Heart right ventricle (tissue), 16 donors: ENCODE measurements around the gene SCGB1A1. TPM values are rescaled to one million over a fixed set of nuclear protein-coding genes. Genes with fewer than 3 reads are reported as not detected.

Experiments
- ATAC-seq, 8 donors: fragments of 200-7000 bp; cut with Tn5 transposase; one replicate each; pipeline ENCODE4 v1.9.1; 2020; ENCODE audit warnings: mild to moderate bottlenecking in 8 of 8, moderate library complexity in 8 of 8, moderate number of reproducible peaks in 1 of 8
- DNase-seq, 2 donors: peaks; one replicate each; pipeline ENCODE4 v3.0.0-alpha.2; 2020
- H3K27ac ChIP-seq, 10 donors: fragments of 200-600 bp; sonication (generic) in 2 of 10; one replicate each; pipeline versions ENCODE4 v1.5.0 to v1.8.0; 2020 to 2022; ENCODE audit warnings: mild to moderate bottlenecking in 3 of 10
- H3K27me3 ChIP-seq, 7 donors: fragments of 200-600 bp; one replicate each; pipeline ENCODE4 v1.8.0; 2021 to 2022; ENCODE audit warnings: mild to moderate bottlenecking in 2 of 7
- H3K36me3 ChIP-seq, 9 donors: fragments of 200-600 bp; sonication (generic) in 1 of 9; one replicate each; pipeline versions ENCODE4 v1.5.0 to v1.8.0; 2020 to 2022; ENCODE audit warnings: mild to moderate bottlenecking in 2 of 9
- H3K4me1 ChIP-seq, 9 donors: fragments of 200-600 bp; sonication (generic) in 1 of 9; one replicate each; pipeline versions ENCODE4 v1.5.0 to v1.8.0; 2020 to 2022; ENCODE audit warnings: mild to moderate bottlenecking in 4 of 9
- H3K4me3 ChIP-seq, 10 donors: fragments of 200-600 bp; sonication (generic) in 2 of 10; one replicate each; pipeline versions ENCODE4 v1.5.0 to v1.8.0; 2020 to 2022; ENCODE audit warnings: mild to moderate bottlenecking in 7 of 10, moderate library complexity in 2 of 10
- H3K9me3 ChIP-seq, 11 donors: fragments of 200-600 bp in 10 of 11; sonication (generic) in 2 of 11; one replicate each; pipeline versions ENCODE4 v1.5.0 to v1.8.0; 2013 to 2022; ENCODE audit warnings: mild to moderate bottlenecking in 2 of 11, control low read depth in 1 of 11, moderate library complexity in 1 of 11
- CTCF ChIP-seq, 9 donors: fragments of 200-600 bp; sonication (generic) in 2 of 9; IDR thresholded peaks; one replicate each; pipeline versions ENCODE4 v1.5.0 to v1.8.0; 2021 to 2022; ENCODE audit warnings: antibody characterized with exemption in 9 of 9, mild to moderate bottlenecking in 5 of 9, moderate library complexity in 1 of 9
- WGBS, 2 donors: extraction: QIAGEN DNeasy Blood & Tissue Kit; methylation state at CpG; one replicate each; pipeline ENCODE4 v1.1.7; 2013; ENCODE audit warnings: inconsistent platforms in 1 of 2; 5-methylcytosine and 5-hydroxymethylcytosine counted together
- intact Hi-C, 10 donors: fragments of 100-400 bp; cut with DNase I; formaldehyde crosslinking; loops; one replicate each; pipeline versions ENCODE4 v1.11.1 to v1.14.2; 2022
- polyA plus RNA-seq, 2 donors: library from polyadenylated mRNA; stranded (reverse); fragments of 200-250 nt; gene quantifications; one replicate each; pipeline ENCODE4 v1.2.3, GENCODE V29; 2013
- total RNA-seq, 10 donors: library from RNA; stranded (reverse); fragmentation: NEBNext Ultra II Directional in 3 of 10; extraction: Animal tissue kit (Norgen Biotek cat#: 25700) in 3 of 10; gene quantifications; one replicate each; pipeline versions ENCODE4 v1.2.1 to v1.2.4, GENCODE V29; 2021 to 2023
- donor health status: Arrhythmogenic right ventricular cardiomyopathy.
- donor health status: ischemic (EF 13 %, LVEDD 7.1; RV severe dilation, severe dysfunction).
- donor health status: healthy with polysubstance abuse.
- donor health status: DM: no; HTN: yes; CAD: no.
- donor health status: DM: no; HTN: no; CAD: no.
- donor health status: ischemic (EF 25% LVEDD 6.9; RV normal size, moderate dysfunction).
- donor health status: ischemic (EF 25% LVEDD 5.7; RV mildly dilated, moderate dysfunction).
- donor health status: healthy.
- donor health status: DM: yes; HTN: yes; CAD: no.
- donor health status: Ischemic cardiomyopathy.
- donor health status: ischemic (EF 35%, LVEDD 5.7; RV mildly dilated, moderate dysfunction).
- donor health status: nonischemic (EF 11% LVEDD 7.7; RV severe dilation, severe dysfunction).
- donor health status: DM: yes; HTN: yes; CAD: no.
- donor health status: PGD.
- donor health status: ischemic (EF 29% LVEDD 5.4; RV normal size, mild dysfunction).
- donor health status: nonischemic (EF 23%, LVEDD 6.1; RV moderate dilation, normal function).

The SCGB1A1 gene
- total and polyA plus RNA-seq, 12 donors = 0.20 TPM; not detected in 11

GRCh38 chr11:62391642-62392425, 27.0 kb upstream of the SCGB1A1 start:
- Histone ChIP-seq H3K27me3 (no peaks in the 10 kb centered on the region), H3K36me3 (peaks cover 0 to 9% (median 0%) of the 10 kb centered on the region in 9 donors), H3K27ac (no peak overlapping the region), H3K9me3 (no peaks in the 10 kb centered on the region), H3K4me1 (peaks cover 5 to 23% (median 13%) of the 10 kb centered on the region in 9 donors), H3K4me3 (no peak overlapping the region)
- no peak for DNase-seq
- no peak for ATAC-seq
- 84 to 85% methylated on average over 16 of the region's 16 CpGs for WGBS, 2 donors
- intact Hi-C loops = loop anchor here in 9 of 10 donors (5.0 to 10.0 kb wide), 6 partner anchors 40 to 473 kb away; partner anchors contain the start of gene AHNAK (in 2 of the 9)
- TF ChIP-seq CTCF (IDR thresholded peaks at IDR 0.05) = no peak

GRCh38 chr11:62392506-62392905, 26.3 kb upstream of the SCGB1A1 start:
- DNase-seq (no peak), ATAC-seq (no peak)
- Histone ChIP-seq H3K4me3 (no peak overlapping the region), H3K36me3 (peaks cover 0 to 9% (median 0%) of the 10 kb centered on the region in 9 donors), H3K27me3 (no peaks in the 10 kb centered on the region), H3K4me1 (peaks cover 5 to 29% (median 15%) of the 10 kb centered on the region in 9 donors), H3K9me3 (no peaks in the 10 kb centered on the region), H3K27ac (no peak overlapping the region)
- intact Hi-C loops = loop anchor here in 9 of 10 donors (5.0 to 10.0 kb wide), 6 partner anchors 40 to 472 kb away; partner anchors contain the start of gene AHNAK (in 2 of the 9)
- TF ChIP-seq CTCF (IDR thresholded peaks at IDR 0.05) = no peak
- WGBS, 2 donors = 67 to 76% methylated on average over 3 of the region's 3 CpGs

- intact Hi-C loops = loop anchor here in 9 of 10 donors (5.0 to 10.0 kb wide), 6 partner anchors 39 to 472 kb away; partner anchors contain the start of gene AHNAK (in 2 of the 9)
Observed at GRCh38 chr11:62393061-62393611, 25.7 kb upstream of the SCGB1A1 start.

More at GRCh38 chr11:62393061-62393611, 25.7 kb upstream of the SCGB1A1 start:
- DNase-seq (no peak), ATAC-seq (no peak)
- TF ChIP-seq CTCF (IDR thresholded peaks at IDR 0.05) = no peak
- H3K9me3 ChIP-seq = no peaks in the 10 kb centered on the region
- no peaks in the 10 kb centered on the region for H3K27me3 ChIP-seq
- 62 to 66% methylated on average over 12 of the region's 12 CpGs for WGBS, 2 donors
- no peak overlapping the region for H3K27ac ChIP-seq
- H3K4me1 ChIP-seq = peaks cover 9 to 36% (median 21%) of the 10 kb centered on the region in 9 donors
- H3K36me3 ChIP-seq = peaks cover 0 to 9% (median 0%) of the 10 kb centered on the region in 9 donors
- H3K4me3 ChIP-seq = no peak overlapping the region
